GM21367 (cell line): ENCODE results near the gene PDILT.

Source experiments
- ATAC-seq: cut with Tn5 transposase; IDR thresholded peaks from one replicate; pipeline ENCODE4 v1.9.1; 2021; ENCODE audit not compliant: unreplicated experiment

PDILT gene

GRCh38 chr16:20409398-20410120 is 5.0 kb upstream of the PDILT start, which contains the start of gene ACSM5:
Gene ACSM5 (plus strand): TSS chr16:20409534. CDS start chr16:20411485, 1,951 bp downstream.
- ATAC-seq, result no peak

DNA sequence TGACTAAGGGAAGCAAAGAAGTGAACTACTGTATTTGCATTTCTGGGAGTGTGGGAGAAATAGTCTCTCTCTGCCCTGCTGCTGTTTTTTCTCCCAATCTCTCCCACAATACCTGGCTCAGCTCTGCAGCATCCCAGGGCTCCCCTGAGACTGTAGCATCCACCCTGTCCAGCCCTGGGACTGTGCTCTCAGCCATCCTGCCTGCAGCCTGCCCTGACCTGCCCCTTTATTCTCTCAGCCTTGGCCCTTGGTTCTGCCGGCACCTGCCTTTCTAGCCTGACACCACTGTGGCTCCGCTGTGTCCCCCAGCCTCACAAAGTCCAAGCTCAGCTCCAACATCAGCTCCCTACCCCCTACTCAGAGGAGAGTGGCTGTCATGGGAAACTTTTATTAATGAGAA is 1.9 kb downstream of the PDILT start:
- no peak for ATAC-seq

- no peak for ATAC-seq
These were observed 3.0 kb downstream of the PDILT start for GRCh38 chr16:20401475-20402016.

GRCh38 chr16:20401066-20401465 is 3.5 kb downstream of the PDILT start:
- ATAC-seq, result no peak

GRCh38 chr16:20399185-20399584 is 5.4 kb downstream of the PDILT start:
- ATAC-seq, result no peak

DNA sequence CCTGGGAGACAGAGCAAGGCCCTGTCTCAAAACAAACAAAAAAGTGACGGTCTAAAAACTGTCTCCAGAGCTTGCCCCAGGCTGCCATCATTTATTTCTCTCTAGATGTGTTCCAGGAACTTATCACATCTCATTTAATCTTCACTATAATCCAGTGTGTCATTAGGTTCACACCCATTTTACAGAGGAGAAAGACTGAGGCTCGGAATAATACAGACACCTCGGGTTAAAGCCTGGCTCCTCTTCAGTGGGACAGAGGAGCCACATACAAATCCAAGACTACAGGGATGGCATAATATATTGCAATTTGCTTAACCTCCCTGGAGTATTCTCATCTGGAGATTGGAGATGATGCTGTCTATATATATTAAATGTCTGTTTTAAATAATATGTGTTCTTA is 5.9 kb downstream of the PDILT start:
- ATAC-seq, result no peak

DNA sequence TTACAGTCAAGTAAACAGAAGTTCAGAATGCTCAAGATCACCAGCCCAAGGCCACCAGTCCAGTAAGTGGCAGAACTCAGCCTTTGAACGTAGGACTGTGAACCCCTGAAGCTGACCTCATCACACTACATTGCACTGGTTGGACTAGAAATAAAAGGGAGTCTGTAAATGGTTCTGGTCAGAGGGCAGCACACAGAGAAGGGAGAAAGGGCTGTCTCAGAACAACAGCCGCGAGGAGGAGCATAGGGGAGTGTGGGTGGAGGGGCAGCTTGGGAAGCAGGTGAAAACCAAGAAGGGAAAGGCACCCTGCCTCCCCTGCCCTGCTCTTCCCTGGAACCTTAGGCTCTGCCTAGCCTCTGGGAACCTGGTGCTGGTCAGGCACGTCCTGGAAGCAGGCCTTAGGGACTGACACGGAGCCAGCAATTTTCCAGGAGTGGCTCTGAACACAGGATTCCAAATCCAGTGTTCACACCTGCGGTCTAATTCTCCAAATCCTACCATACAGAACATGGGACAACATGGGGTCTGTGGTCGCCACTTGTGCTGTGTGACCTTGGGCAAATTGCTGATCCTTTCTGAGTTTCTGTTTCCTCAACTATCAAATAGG is 7.0 kb downstream of the PDILT start:
- no peak for ATAC-seq

DNA sequence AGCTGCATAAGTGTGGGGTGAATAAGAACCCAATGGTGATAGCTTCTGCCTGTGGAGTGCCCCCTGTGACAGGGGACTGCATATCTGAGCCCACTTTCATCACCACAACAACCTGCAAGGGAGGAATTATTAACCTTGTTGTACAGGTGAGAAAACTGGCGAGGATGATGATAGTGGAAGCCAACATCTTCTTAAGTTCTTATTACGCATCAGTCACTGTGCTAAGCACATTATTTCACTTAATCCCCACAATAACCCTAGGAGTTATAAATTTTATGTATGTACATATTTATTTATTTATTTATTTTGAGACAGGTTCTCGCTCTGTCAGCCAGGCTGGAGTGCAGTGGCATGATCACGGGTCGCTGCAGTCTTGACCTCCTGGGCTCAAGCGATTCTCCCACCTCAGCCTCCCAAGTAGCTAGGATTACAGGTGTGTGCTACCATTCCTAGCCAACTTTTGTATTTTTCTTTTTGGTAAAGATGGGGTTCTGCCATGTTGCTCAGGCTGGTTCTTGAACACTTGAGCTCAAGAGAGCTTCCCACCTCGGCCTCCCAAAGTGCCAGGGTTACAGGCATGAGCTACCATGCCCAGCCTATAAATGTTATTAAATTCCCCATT is 7.6 kb downstream of the PDILT start:
- no peak for ATAC-seq

DNA sequence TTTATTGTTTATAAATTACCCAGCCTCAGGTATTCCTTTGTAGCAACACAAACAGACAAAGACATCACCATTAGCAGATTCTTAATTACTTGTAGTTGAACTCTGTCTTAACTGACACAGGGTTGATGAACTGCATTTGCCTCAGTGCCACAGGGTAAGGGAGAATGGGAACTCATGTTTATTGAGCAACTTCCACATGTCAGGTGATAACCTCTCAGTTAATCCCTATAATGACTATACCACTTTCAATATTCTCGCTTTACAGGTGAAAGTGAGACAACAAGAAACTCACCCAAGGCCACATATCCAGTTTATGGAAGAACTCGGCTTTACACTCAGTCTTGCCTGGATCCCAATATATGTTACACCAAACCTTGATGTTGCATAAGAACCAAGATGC is 8.6 kb downstream of the PDILT start:
- ATAC-seq, result no peak

DNA sequence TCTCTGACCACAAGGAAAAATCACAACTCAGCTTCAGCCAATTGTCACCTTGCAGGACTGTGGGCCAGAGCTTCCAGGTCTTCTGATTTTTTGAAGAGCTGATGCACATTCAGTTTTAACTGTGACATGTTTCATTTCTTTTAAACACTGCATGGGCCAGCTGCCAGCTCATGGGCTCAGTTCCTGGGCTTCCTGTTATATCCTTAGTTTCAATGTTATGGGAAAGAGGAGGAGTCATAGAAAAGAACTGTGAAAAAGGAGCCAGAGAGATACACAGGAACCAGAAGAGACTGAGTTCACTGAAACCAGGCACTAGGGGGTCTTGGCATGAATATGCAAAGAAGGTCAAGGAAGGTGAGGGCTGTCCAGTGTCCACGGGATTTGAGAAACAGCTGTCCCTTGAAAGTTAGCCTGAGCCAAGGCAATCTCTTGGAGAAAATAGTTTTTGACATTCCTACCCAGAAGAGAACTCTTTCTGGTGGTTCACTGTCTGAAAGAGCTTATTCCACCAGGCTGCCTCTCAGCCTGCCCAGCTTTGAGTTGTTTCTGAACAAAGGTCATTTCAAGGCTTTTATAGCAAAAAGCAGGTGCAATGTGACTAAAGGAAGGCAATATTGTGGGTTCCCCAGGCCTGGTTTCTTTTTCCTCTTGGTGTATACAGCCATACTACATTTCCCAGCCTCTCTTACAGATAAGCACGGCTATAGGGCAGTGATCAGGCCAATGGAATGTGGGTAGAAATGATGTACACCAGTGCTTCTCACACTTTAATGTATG is 10.5 kb downstream of the PDILT start:
- ATAC-seq, result no peak

DNA sequence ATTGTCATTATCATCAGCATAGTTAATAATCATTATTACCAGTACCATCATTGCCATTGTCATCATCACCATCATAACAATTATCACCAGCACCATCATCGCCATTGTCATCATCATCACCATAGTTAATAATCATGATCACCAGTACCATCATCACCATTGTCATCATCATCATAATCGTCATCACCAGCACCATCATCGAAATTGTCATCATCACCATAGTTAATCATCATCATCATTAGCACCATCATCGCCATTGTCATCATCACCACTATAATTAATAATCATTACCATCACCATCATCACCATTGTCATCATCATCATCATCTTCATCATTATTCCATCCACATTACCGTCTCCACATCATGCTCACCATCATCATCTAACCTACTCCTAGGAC is 13.5 kb downstream of the PDILT start:
- no peak for ATAC-seq

DNA sequence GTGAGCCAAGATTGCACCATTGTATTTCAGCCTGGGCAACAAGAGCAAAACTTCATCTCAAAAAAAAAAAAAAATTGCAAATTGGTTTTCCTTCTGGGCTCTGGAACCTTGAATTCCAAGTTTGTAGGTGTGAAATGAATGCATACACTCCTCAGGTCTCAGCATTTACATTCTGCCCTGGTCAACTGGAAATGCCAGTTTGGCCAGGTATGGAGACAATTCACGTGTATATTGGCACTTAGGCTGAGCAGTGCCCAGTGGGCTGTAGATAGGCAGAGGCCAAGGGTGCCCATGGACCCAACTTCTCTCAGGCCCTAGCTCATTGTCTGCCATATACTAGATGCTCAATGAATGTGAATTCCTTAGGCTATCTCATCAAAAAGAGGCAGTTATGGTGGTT is 15.7 kb downstream of the PDILT start:
- no peak for ATAC-seq

GRCh38 chr16:20387978-20388377 is 16.6 kb downstream of the PDILT start:
- ATAC-seq, result no peak

DNA sequence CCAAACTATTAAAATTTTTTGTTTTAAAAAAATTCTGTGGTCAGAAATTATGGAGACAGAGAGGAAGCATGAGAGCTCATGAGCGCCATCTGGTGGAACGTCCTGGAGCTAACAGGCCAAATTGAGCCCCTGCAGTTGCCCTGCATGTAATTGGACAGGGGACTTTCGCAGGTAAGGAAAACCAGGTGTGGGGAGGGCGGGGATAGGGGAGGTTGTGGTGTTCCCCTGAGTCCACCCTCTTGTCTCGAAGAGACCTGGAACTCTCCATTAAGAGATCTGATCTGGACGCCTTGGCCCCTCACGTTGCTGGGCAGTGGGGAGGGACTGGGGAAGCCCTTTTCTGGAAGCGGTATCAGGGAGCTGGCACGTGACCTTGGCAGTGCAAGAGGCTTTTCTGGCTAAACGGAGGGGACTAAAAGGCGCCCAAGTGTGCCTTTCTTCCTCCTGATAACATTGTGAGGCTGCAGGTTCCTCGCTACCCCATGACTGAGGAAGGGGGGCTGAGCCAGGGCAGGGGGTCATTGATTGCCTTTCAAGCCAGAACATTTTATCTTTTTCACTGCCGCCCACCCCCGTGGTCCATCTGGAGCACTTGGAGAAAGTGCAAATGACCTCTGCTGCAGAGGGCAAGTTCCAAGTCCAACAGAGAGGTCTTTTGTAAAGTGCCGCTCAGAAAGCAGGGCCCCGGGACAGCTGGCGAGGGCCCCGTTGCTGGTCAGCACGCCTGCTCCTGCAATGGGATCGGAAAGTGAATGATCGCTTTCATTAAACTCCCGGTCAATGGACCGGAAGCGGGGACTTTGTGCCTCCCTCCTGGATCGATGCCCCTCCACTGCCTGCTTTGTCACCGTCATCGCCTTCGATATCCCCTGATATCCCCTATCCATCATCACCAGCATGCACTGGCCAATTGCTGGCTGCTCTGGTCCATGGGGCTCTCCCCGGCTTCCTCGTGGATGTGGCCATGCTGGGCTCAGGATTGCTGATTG is 18.4 kb downstream of the PDILT start:
- ATAC-seq, result no peak

- peak; percentile 74 for ATAC-seq
These were observed 21.2 kb downstream of the PDILT start for GRCh38 chr16:20383106-20384029.

- no peak for ATAC-seq
These were observed 22.2 kb downstream of the PDILT start for GRCh38 chr16:20382202-20382948.

GRCh38 chr16:20380782-20381181 is 23.8 kb downstream of the PDILT start:
- ATAC-seq, result no peak

DNA sequence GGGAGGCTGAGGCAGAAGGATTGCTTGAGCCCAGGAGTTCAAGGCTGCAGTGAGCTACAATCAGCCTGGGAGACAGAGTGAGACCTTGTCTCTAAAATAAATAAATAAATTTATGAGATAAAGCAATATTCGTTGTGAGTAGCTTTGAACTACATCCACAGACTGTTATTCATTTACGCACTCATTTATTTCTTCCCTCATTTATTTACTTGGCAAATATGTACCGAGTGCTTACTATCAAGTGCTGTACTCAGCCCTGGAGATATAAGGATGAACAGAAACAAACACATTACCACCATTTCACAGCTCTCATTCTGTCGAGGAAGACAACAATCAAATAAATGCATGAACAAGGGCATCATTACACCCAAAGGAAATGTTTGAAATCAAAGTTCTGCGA is 27.4 kb downstream of the PDILT start:
- no peak for ATAC-seq
